H1 (cell line): ENCODE data around the gene MCM3AP. TPM values are rescaled to one million over a fixed set of nuclear protein-coding genes. Genes with fewer than 3 reads are reported as not detected.
A peak's percentile ranks its signal among the peaks of the same experiment; 100 is the strongest.

Experiments
- CTCF ChIA-PET: fragments of 300-600 bp; sonication (Branson Sonifier 250); formaldehyde crosslinking; loops from one replicate; lab custom pipeline; 2021; ENCODE audit not compliant: partially characterized antibody; lab: Charles Lee
- POLR2A ChIA-PET: fragments of 300-600 bp; sonication (Branson Sonifier 250); formaldehyde crosslinking; loops from one replicate; lab custom pipeline; 2021; ENCODE audit warnings: inconsistent platforms; ENCODE audit not compliant: partially characterized antibody; lab: Charles Lee
- DNase-seq, 2 experiments: peaks; one replicate each; pipeline versions ENCODE4 v3.0.0 to v3.0.0-alpha.2; 2010 to 2022; ENCODE audit warnings: low spot score in 2 of 2, low read depth in 1 of 2, mixed read lengths in 1 of 2
- FAIRE-seq: peaks from 2 replicates; lab custom pipeline; 2011; peaks lifted over from hg19 to GRCh38; lab: Jason Lieb, UNC
- H2AFZ ChIP-seq: 2 replicates; pipeline ENCODE4 v1.8.1; 2012; ENCODE audit warnings: low read length, inconsistent platforms
- H2AK5ac ChIP-seq: 2 replicates; pipeline ENCODE4 v1.6.1; 2013; ENCODE audit warnings: low read depth, low read length
- H2BK120ac ChIP-seq: replicated peaks from 2 replicates; pipeline ENCODE3; 2013; ENCODE audit warnings: low read depth, low read length, inconsistent platforms
- H2BK12ac ChIP-seq: 2 replicates; pipeline ENCODE4 v1.6.1; 2013; ENCODE audit warnings: low read depth, low read length
- H2BK15ac ChIP-seq: 2 replicates; pipeline ENCODE4 v1.6.1; 2013; ENCODE audit warnings: low read length
- H2BK20ac ChIP-seq: 2 replicates; pipeline ENCODE4 v1.6.1; 2013; ENCODE audit warnings: low read length
- H2BK5ac ChIP-seq: 2 replicates; pipeline ENCODE4 v1.6.1; 2013; ENCODE audit warnings: low read depth, low read length
- H3K14ac ChIP-seq: 2 replicates; pipeline ENCODE4 v1.6.1; 2013; ENCODE audit warnings: inconsistent platforms; ENCODE audit not compliant: insufficient read length
- H3K18ac ChIP-seq: 2 replicates; pipeline ENCODE4 v1.6.1; 2013; ENCODE audit warnings: low read length; ENCODE audit errors: extremely low read depth
- H3K23ac ChIP-seq: 2 replicates; pipeline ENCODE4 v1.6.1; 2013; ENCODE audit warnings: inconsistent platforms; ENCODE audit not compliant: insufficient read length
- H3K23me2 ChIP-seq: 2 replicates; pipeline ENCODE4 v1.6.1; 2013; ENCODE audit warnings: low read depth, low read length
- H3K27ac ChIP-seq: 2 replicates; pipeline ENCODE4 v1.6.1; 2011; ENCODE audit warnings: low read depth, low read length, inconsistent platforms
- H3K27me3 ChIP-seq, 4 experiments: replicated peaks in 1 of 4; 1 replicate in 1 of 4; 2 replicates in 3 of 4; pipeline versions ENCODE4 v1.6.1 to v1.8.1; 2011 to 2013; ENCODE audit warnings: low read length in 3 of 4, mild to moderate bottlenecking in 3 of 4, inconsistent platforms in 2 of 4, mixed read lengths in 2 of 4, moderate library complexity in 1 of 4; ENCODE audit not compliant: control insufficient read depth in 3 of 4, insufficient read depth in 3 of 4; ENCODE audit errors: extremely low read depth in 1 of 4
- H3K36me3 ChIP-seq, 4 experiments: 2 replicates each; pipeline versions ENCODE4 v1.6.1 to v1.8.1; 2011 to 2013; ENCODE audit warnings: mild to moderate bottlenecking in 4 of 4, low read length in 3 of 4, moderate library complexity in 2 of 4, control low read depth in 1 of 4, inconsistent platforms in 1 of 4; ENCODE audit not compliant: insufficient read depth in 4 of 4, control insufficient read depth in 2 of 4
- H3K4ac ChIP-seq: replicated peaks from 2 replicates; pipeline ENCODE3; 2013; ENCODE audit warnings: low read length, low read depth, mixed read lengths, inconsistent platforms; ENCODE audit not compliant: insufficient read length
- H3K4me1 ChIP-seq, 4 experiments: replicated peaks in 1 of 4; 1 replicate in 1 of 4; 2 replicates in 3 of 4; pipeline versions ENCODE4 v1.6.1 to v1.8.1; 2011 to 2013; ENCODE audit warnings: low read length in 3 of 4, inconsistent platforms in 2 of 4, mixed read lengths in 1 of 4; ENCODE audit not compliant: insufficient read depth in 4 of 4, control insufficient read depth in 3 of 4
- H3K4me2 ChIP-seq, 2 experiments: 2 replicates each; pipeline versions ENCODE4 v1.6.1 to v1.8.1; 2011 to 2013; ENCODE audit warnings: low read depth in 2 of 2, low read length in 2 of 2, control low read depth in 1 of 2, inconsistent platforms in 1 of 2, mild to moderate bottlenecking in 1 of 2; ENCODE audit not compliant: insufficient read depth in 1 of 2
- H3K4me3 ChIP-seq, 4 experiments: fragments of 200-600, 300-600 bp in 1 of 4; sonication (generic), shearing (Covaris generic), sonication (Bioruptor Twin) in 1 of 4; 2 replicates each; pipeline versions ENCODE4 v1.5.1 to v1.8.1; 2011 to 2016; ENCODE audit warnings: low read length in 4 of 4, low read depth in 3 of 4, control low read depth in 2 of 4, inconsistent platforms in 2 of 4, mild to moderate bottlenecking in 2 of 4, mixed read lengths in 1 of 4, moderate library complexity in 1 of 4; ENCODE audit not compliant: insufficient read depth in 2 of 4; ENCODE audit errors: extremely low read depth in 1 of 4
- H3K56ac ChIP-seq: replicated peaks from 2 replicates; pipeline ENCODE3; 2013; ENCODE audit warnings: low read depth, mild to moderate bottlenecking, mixed read lengths, low read length, inconsistent platforms; ENCODE audit not compliant: insufficient read length
- H3K79me1 ChIP-seq: 2 replicates; pipeline ENCODE4 v1.6.1; 2013; ENCODE audit warnings: low read depth, low read length, control low read depth
- H3K79me2 ChIP-seq, 2 experiments: 2 replicates each; pipeline versions ENCODE4 v1.6.1 to v1.8.1; 2012 to 2013; ENCODE audit warnings: low read length in 2 of 2, mild to moderate bottlenecking in 2 of 2, inconsistent platforms in 1 of 2; ENCODE audit not compliant: insufficient read depth in 2 of 2, control insufficient read depth in 1 of 2
- H3K9ac ChIP-seq, 4 experiments: replicated peaks in 1 of 4; 1 replicate in 1 of 4; 2 replicates in 3 of 4; pipeline versions ENCODE4 v1.6.1 to v1.8.1; 2011 to 2013; ENCODE audit warnings: low read depth in 3 of 4, low read length in 3 of 4, control low read depth in 2 of 4, mild to moderate bottlenecking in 2 of 4, moderate library complexity in 2 of 4, inconsistent platforms in 1 of 4; ENCODE audit errors: extremely low read depth in 1 of 4
- H3K9me3 ChIP-seq, 2 experiments: 2 replicates each; pipeline versions ENCODE4 v1.6.1 to v1.8.1; 2012 to 2013; ENCODE audit warnings: mild to moderate bottlenecking in 2 of 2, moderate library complexity in 2 of 2, control low read depth in 1 of 2, inconsistent platforms in 1 of 2, low read depth in 1 of 2, low read length in 1 of 2, mixed read lengths in 1 of 2; ENCODE audit not compliant: insufficient read depth in 2 of 2
- H4K20me1 ChIP-seq, 2 experiments: replicated peaks in 1 of 2; 2 replicates each; pipeline versions ENCODE3 to v1.8.1; 2011 to 2013; ENCODE audit warnings: inconsistent platforms in 2 of 2, low read length in 2 of 2, mild to moderate bottlenecking in 1 of 2; ENCODE audit not compliant: insufficient read depth in 2 of 2, control insufficient read depth in 1 of 2
- H4K5ac ChIP-seq: 2 replicates; pipeline ENCODE4 v1.6.1; 2013; ENCODE audit warnings: low read length, low read depth, mixed read lengths, inconsistent platforms; ENCODE audit not compliant: insufficient read length
- H4K8ac ChIP-seq: 2 replicates; pipeline ENCODE4 v1.8.0; 2013; ENCODE audit warnings: mild to moderate bottlenecking, moderate library complexity, low read length, inconsistent platforms; ENCODE audit not compliant: insufficient read depth; ENCODE audit errors: extremely low read depth
- H4K91ac ChIP-seq: replicated peaks from 2 replicates; pipeline ENCODE3; 2013; ENCODE audit warnings: low read length, mixed read lengths, inconsistent platforms; ENCODE audit not compliant: insufficient read length
- CEBPB ChIP-seq: IDR thresholded peaks from 2 replicates; pipeline ENCODE4 v1.6.1; 2012; ENCODE audit warnings: low read depth, low read length
- CHD1 ChIP-seq: IDR thresholded peaks from 2 replicates; pipeline ENCODE4 v1.6.1; 2012; ENCODE audit warnings: low read depth, low read length, improper control_type of control experiment
- EP300 ChIP-seq, 2 experiments: IDR thresholded peaks; 1 replicate in 1 of 2; 2 replicates in 1 of 2; pipeline ENCODE4 v1.6.1; 2011 to 2012; ENCODE audit warnings: low read depth in 2 of 2, low read length in 2 of 2, mild to moderate bottlenecking in 2 of 2, borderline replicate concordance in 1 of 2, inconsistent platforms in 1 of 2, moderate library complexity in 1 of 2
- HDAC2 ChIP-seq, 2 experiments: fragments of 300-600 bp in 1 of 2; sonication (generic) in 1 of 2; IDR thresholded peaks; 2 replicates each; pipeline ENCODE4 v1.6.1; 2011 to 2012; ENCODE audit warnings: low read depth in 2 of 2, low read length in 2 of 2, mild to moderate bottlenecking in 2 of 2, moderate library complexity in 2 of 2, borderline replicate concordance in 1 of 2, inconsistent platforms in 1 of 2
- HDAC6 ChIP-seq: IDR thresholded peaks from one replicate; pipeline ENCODE4 v1.7.1; 2012; ENCODE audit warnings: low read depth, mild to moderate bottlenecking, inconsistent platforms, low read length, moderate library complexity
- RFX5 ChIP-seq: IDR thresholded peaks from 2 replicates; pipeline ENCODE4 v1.6.1; 2011; ENCODE audit warnings: low read depth, low read length, improper control_type of control experiment, borderline replicate concordance
- RXRA ChIP-seq: IDR thresholded peaks from 2 replicates; pipeline ENCODE4 v1.6.1; 2011; ENCODE audit warnings: low read depth, mild to moderate bottlenecking, low read length, moderate library complexity; ENCODE audit not compliant: insufficient read depth
- SAP30 ChIP-seq: fragments of 300-600 bp; sonication (generic); IDR thresholded peaks from 2 replicates; pipeline ENCODE4 v1.7.1; 2012; ENCODE audit warnings: low read length, moderate library complexity, mild to moderate bottlenecking, inconsistent platforms; ENCODE audit not compliant: insufficient read depth, insufficient replicate concordance
- SIX5 ChIP-seq: IDR thresholded peaks from 2 replicates; pipeline ENCODE4 v1.6.1; 2011; ENCODE audit warnings: mild to moderate bottlenecking, low read depth, low read length
- SP2 ChIP-seq: IDR thresholded peaks from 2 replicates; pipeline ENCODE4 v1.6.1; 2012; ENCODE audit warnings: mild to moderate bottlenecking, low read length, inconsistent platforms
- WGBS, 2 experiments: shearing (Covaris generic) in 1 of 2; methylation state at CpG; one replicate each; pipeline versions ENCODE4 v1.1.6 to v1.1.7; 2013 to 2015; ENCODE audit warnings: low lambda C conversion rate in 2 of 2, mixed read lengths in 2 of 2, inconsistent platforms in 1 of 2, low coverage in 1 of 2, missing lambda C conversion rate in 1 of 2; ENCODE audit not compliant: insufficient replicate concordance in 2 of 2, insufficient coverage in 1 of 2, insufficient read length in 1 of 2; ENCODE audit errors: extremely low coverage in 1 of 2, missing lambda C conversion rate in 1 of 2; 5-methylcytosine and 5-hydroxymethylcytosine counted together
- polyA plus RNA-seq, 7 experiments: library from polyadenylated mRNA; depleted of rRNA in 3 of 7; stranded (reverse) in 5 of 7; unstranded in 2 of 7; fragments of >200 nt in 5 of 7; fragments of 200-250 nt in 2 of 7; gene quantifications; 1 replicate in 5 of 7; 2 replicates in 1 of 7; 4 replicates in 1 of 7; pipeline versions ENCODE4 v1.2.1 to v1.2.3, GENCODE V29; 2011 to 2013; ENCODE audit warnings: missing spikeins in 2 of 7, mixed read lengths in 2 of 7
- total RNA-seq: library from RNA; stranded (reverse); fragmentation: NEBNext Ultra II Directional; extraction: Animal tissue kit (Norgen Biotek cat#: 25700); gene quantifications from 2 replicates; pipeline ENCODE4 v1.2.1, GENCODE V29; 2021
- TF ChIP-seq, protein P1 (sequence below): IDR thresholded peaks from 2 replicates; pipeline ENCODE4 v1.6.1; 2011; ENCODE audit warnings: low read length, improper control_type of control experiment

The MCM3AP gene
- total and polyA plus RNA-seq, 2 of the 8 experiments (the other 6 are each of a cell fraction or from before 2014, with no cell fraction given): 37.2 to 119 TPM

DNA sequence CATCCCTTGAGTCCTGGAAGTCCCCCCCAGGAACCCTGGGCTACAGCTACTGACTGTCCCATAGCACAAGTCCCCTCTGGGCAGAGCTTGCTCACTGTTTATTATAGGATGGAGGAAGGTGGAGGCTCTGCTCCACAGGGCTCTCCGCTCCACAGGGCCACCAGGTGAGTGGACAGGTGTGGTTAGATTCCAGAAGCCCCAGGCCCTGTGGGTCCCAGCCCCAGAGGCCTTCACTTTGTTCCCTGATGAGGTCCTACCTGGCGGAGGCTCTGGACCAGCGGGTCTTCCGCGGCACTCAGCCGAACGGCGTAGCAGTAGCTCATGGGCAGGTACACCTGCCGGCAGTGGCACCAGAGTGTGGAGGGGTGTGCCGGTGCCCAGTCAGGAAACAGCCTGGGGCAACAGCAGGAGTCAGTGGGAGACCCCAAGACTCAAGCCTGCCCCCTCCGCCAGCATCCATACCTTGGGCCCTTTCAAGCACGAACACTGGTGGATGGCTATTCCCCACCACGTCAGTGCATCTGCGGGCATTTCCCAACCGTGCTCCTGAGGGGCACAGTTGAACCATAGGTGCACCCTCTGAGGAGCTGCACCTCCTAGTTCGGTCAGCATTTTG is 69.2 kb downstream of the MCM3AP start:
- ChIA-PET CTCF (interaction anchor here (0.8 to 3.0 kb wide), 8 partner anchors 9 to 246 kb away, joined by 3 to 17 read pairs (median 4); no protein-coding TSS in a partner anchor), POLR2A (interaction anchor here (0.9 to 1.5 kb wide), 2 partner anchors 12 to 100 kb away, joined by 3 to 4 read pairs; no protein-coding TSS in a partner anchor)
- Histone ChIP-seq H2BK120ac (no peak overlapping the region), H3K9me3 (no peaks in the 10 kb centered on the region), H4K5ac (no peak overlapping the region), H4K91ac (no peak overlapping the region), H3K4me2 (no peak overlapping the region), H3K9ac (no peak overlapping the region), H4K20me1 (peaks cover 2 to 40% of the 10 kb centered on the region in 2 experiments), H3K27me3 (no peaks in the 10 kb centered on the region), H2BK12ac (no peak overlapping the region), H3K27ac (no peak overlapping the region), H2BK15ac (no peak overlapping the region), H3K14ac (no peak overlapping the region), H3K18ac (no peak overlapping the region), H3K23ac (no peak overlapping the region), H3K79me2 (peaks cover 0 to 14% of the 10 kb centered on the region in 2 experiments; a peak in 2 of 4 replicates), H3K56ac (no peak overlapping the region), H3K4ac (no peak overlapping the region), H2BK5ac (no peak overlapping the region), H2BK20ac (no peak overlapping the region), H3K23me2 (no peaks in the 10 kb centered on the region), H3K4me1 (peaks cover 0 to 2% (median 0%) of the 10 kb centered on the region in 4 experiments; a peak in 1 of 7 replicates), H2AFZ (no peak overlapping the region), H4K8ac (peak overlapping the region; percentile 79; the same call in 1 of the 2 replicates), H2AK5ac (no peak overlapping the region), H3K79me1 (peaks cover 18% of the 10 kb centered on the region), H3K36me3 (peaks cover 3 to 14% (median 12%) of the 10 kb centered on the region in 4 experiments; a peak in 7 of 8 replicates), H3K4me3 (no peak overlapping the region)
- FAIRE-seq (no peak), DNase-seq (no peak)
- WGBS, 2 experiments: 94% methylated on average over 16 of the region's 16 CpGs; no CpG with 5 or more reads in 1 of the 2 experiments
- TF ChIP-seq EP300 (IDR thresholded peaks at IDR 0.05; ENCODE audit: borderline replicate concordance in 1 of 2, low read depth in 2 of 2, low read length in 2 of 2): no peak
- no peak for TF ChIP-seq RFX5
- TF ChIP-seq SP2: no peak
- no peak for TF ChIP-seq RXRA
- TF ChIP-seq, protein P1, sequence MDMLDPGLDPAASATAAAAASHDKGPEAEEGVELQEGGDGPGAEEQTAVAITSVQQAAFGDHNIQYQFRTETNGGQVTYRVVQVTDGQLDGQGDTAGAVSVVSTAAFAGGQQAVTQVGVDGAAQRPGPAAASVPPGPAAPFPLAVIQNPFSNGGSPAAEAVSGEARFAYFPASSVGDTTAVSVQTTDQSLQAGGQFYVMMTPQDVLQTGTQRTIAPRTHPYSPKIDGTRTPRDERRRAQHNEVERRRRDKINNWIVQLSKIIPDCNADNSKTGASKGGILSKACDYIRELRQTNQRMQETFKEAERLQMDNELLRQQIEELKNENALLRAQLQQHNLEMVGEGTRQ: no peak
- TF ChIP-seq CEBPB: no peak
- TF ChIP-seq SAP30: no peak
- TF ChIP-seq SIX5: no peak
- TF ChIP-seq HDAC6: no peak
- TF ChIP-seq HDAC2 (IDR thresholded peaks at IDR 0.05; ENCODE audit: borderline replicate concordance in 1 of 2, low read depth in 2 of 2, low read length in 2 of 2): no peak
- no peak for TF ChIP-seq CHD1
